ENCODE data around the gene EPB41L1. TPM values are rescaled to one million over a fixed set of nuclear protein-coding genes. Genes with fewer than 3 reads are reported as not detected.

Gene EPB41L1
- total RNA-seq, 2 donors from 2014 or later: 32.3 to 36.7 TPM

- H3K9me3 Mint-ChIP-seq: no peaks in the 10 kb centered on the region
- H3K27ac Mint-ChIP-seq: no peak overlapping the region
- H3K9ac ChIP-seq (ENCODE audit: extremely low read depth, low read length, poor library complexity, severe bottlenecking): no peak overlapping the region
These were observed 10.2 kb upstream of the EPB41L1 start for GRCh38 chr20:36144336-36144735.

GRCh38 chr20:36145877-36146707 lies 8.4 kb upstream of the EPB41L1 start:
- no peaks in the 10 kb centered on the region for H3K4me1 ChIP-seq (ENCODE audit: control insufficient read depth, insufficient read depth, low read length)
- no peaks in the 10 kb centered on the region for H3K9me3 ChIP-seq (ENCODE audit: control insufficient read depth, low read length)
- H3K4me3 ChIP-seq (ENCODE audit: low read length): no peak overlapping the region
- Mint-ChIP-seq H3K36me3 (ENCODE audit: low read depth) (no peaks in the 10 kb centered on the region), H3K27me3 (ENCODE audit: insufficient read depth) (peaks cover 2% of the 10 kb centered on the region), H3K9me3 (no peaks in the 10 kb centered on the region), H3K27ac (no peak overlapping the region), H3K4me3 (no peak overlapping the region), H3K4me1 (no peaks in the 10 kb centered on the region)
- H3K9ac ChIP-seq (ENCODE audit: extremely low read depth, low read length, poor library complexity, severe bottlenecking): no peak overlapping the region
- TF ChIP-seq CTCF (conservative IDR thresholded peaks at IDR 0.05): no peak
- no peaks in the 10 kb centered on the region for H3K27me3 ChIP-seq (ENCODE audit: control insufficient read depth, insufficient read depth, low read length, poor library complexity, severe bottlenecking)
- H3K36me3 ChIP-seq (ENCODE audit: control insufficient read depth, insufficient read depth, low read length): no peaks in the 10 kb centered on the region
- peak; percentile 39 for DNase-seq
- no peak overlapping the region for H3K27ac ChIP-seq (ENCODE audit: low read depth, low read length)
- WGBS, 2 experiments (ENCODE audit: insufficient coverage in 1 of 2, insufficient read length in 1 of 2): 86% methylated on average over 12 of the region's 12 CpGs

More at GRCh38 chr20:36144336-36144735, 10.2 kb upstream of the EPB41L1 start:
- no peaks in the 10 kb centered on the region for H3K27me3 ChIP-seq (ENCODE audit: control insufficient read depth, insufficient read depth, low read length, poor library complexity, severe bottlenecking)
- no peaks in the 10 kb centered on the region for H3K36me3 Mint-ChIP-seq (ENCODE audit: low read depth)
- H3K4me3 ChIP-seq (ENCODE audit: low read length): no peak overlapping the region
- DNase-seq: peak; percentile 30
- H3K9me3 ChIP-seq (ENCODE audit: control insufficient read depth, low read length): no peaks in the 10 kb centered on the region
- no peaks in the 10 kb centered on the region for H3K36me3 ChIP-seq (ENCODE audit: control insufficient read depth, insufficient read depth, low read length)
- 73% methylated on average over 1 of the region's 1 CpG for WGBS, 2 experiments (ENCODE audit: insufficient coverage in 1 of 2, insufficient read length in 1 of 2)
- no peak overlapping the region for H3K27ac ChIP-seq (ENCODE audit: low read depth, low read length)
- no peaks in the 10 kb centered on the region for H3K4me1 ChIP-seq (ENCODE audit: control insufficient read depth, insufficient read depth, low read length)
- no peaks in the 10 kb centered on the region for H3K4me1 Mint-ChIP-seq
- TF ChIP-seq CTCF (conservative IDR thresholded peaks at IDR 0.05): no peak
- H3K27me3 Mint-ChIP-seq (ENCODE audit: insufficient read depth): no peaks in the 10 kb centered on the region
- H3K4me3 Mint-ChIP-seq: no peak overlapping the region

- Histone ChIP-seq H3K9me3 (ENCODE audit: control insufficient read depth, low read length) (no peaks in the 10 kb centered on the region), H3K27me3 (ENCODE audit: control insufficient read depth, insufficient read depth, low read length, poor library complexity, severe bottlenecking) (peaks cover under 1% of the 10 kb centered on the region), H3K27ac (ENCODE audit: low read depth, low read length) (no peak overlapping the region), H3K36me3 (ENCODE audit: control insufficient read depth, insufficient read depth, low read length) (no peaks in the 10 kb centered on the region), H3K4me3 (ENCODE audit: low read length) (no peak overlapping the region), H3K9ac (ENCODE audit: extremely low read depth, low read length, poor library complexity, severe bottlenecking) (no peak overlapping the region), H3K4me1 (ENCODE audit: control insufficient read depth, insufficient read depth, low read length) (no peaks in the 10 kb centered on the region)
- Mint-ChIP-seq H3K4me1 (no peaks in the 10 kb centered on the region), H3K9me3 (no peaks in the 10 kb centered on the region), H3K27ac (no peak overlapping the region), H3K27me3 (ENCODE audit: insufficient read depth) (peaks cover 8% of the 10 kb centered on the region), H3K4me3 (no peak overlapping the region), H3K36me3 (ENCODE audit: low read depth) (no peaks in the 10 kb centered on the region)
- WGBS, 2 experiments (ENCODE audit: insufficient coverage in 1 of 2, insufficient read length in 1 of 2): 87 to 97% methylated on average over 3 of the region's 3 CpGs
- no peak for TF ChIP-seq CTCF (conservative IDR thresholded peaks at IDR 0.05)
- DNase-seq: peak; percentile 38
These were observed 6.8 kb upstream of the EPB41L1 start for GRCh38 chr20:36147690-36148089.
